NCI-H1105 treated with DMSO at 0.1 percent for 48 hours (cell line): Measurements from ENCODE around the gene MED20.

ENCODE experiments used
- DNase-seq: peaks from one replicate; lab custom pipeline; 2025; lab: John Stamatoyannopoulos, UW

The MED20 gene

GRCh38 chr6:41914343-41914742, 6.6 kb downstream of the MED20 start:
- no peak for DNase-seq

GRCh38 chr6:41909727-41910126, 11.2 kb downstream of the MED20 start:
- DNase-seq, result no peak

- no peak for DNase-seq
Measured at GRCh38 chr6:41901882-41902519, 18.9 kb downstream of the MED20 start.

GRCh38 chr6:41900861-41901260, 20.1 kb downstream of the MED20 start:
- DNase-seq, result no peak

GRCh38 chr6:41896281-41896680, 24.7 kb downstream of the MED20 start:
- no peak for DNase-seq

GRCh38 chr6:41895300-41896233, 25.4 kb downstream of the MED20 start, which contains the start of gene USP49:
TSS of gene USP49 (minus strand) at chr6:41895375. CDS start at chr6:41806983, 88,392 bp downstream.
- DNase-seq, result peak; percentile 95

- peak; percentile 55 for DNase-seq
Measured at GRCh38 chr6:41894366-41895299, 26.3 kb downstream of the MED20 start.

- DNase-seq, result no peak
Measured at GRCh38 chr6:41892921-41893564, 27.9 kb downstream of the MED20 start.

GRCh38 chr6:41887331-41887751, 33.6 kb downstream of the MED20 start:
- DNase-seq, result no peak

- no peak for DNase-seq
Measured at GRCh38 chr6:41885930-41886329, 35.0 kb downstream of the MED20 start.

- no peak for DNase-seq
Measured at GRCh38 chr6:41884957-41885356, 36.0 kb downstream of the MED20 start.

GRCh38 chr6:41881506-41881905, 39.4 kb downstream of the MED20 start:
- no peak for DNase-seq

- DNase-seq, result no peak
Measured at GRCh38 chr6:41878961-41879405, 42.0 kb downstream of the MED20 start.

- no peak for DNase-seq
Measured at GRCh38 chr6:41878246-41878645, 42.7 kb downstream of the MED20 start.

GRCh38 chr6:41877051-41877680, 43.8 kb downstream of the MED20 start:
- DNase-seq, result no peak

GRCh38 chr6:41874741-41875140, 46.2 kb downstream of the MED20 start:
- no peak for DNase-seq

- DNase-seq, result no peak
Measured at GRCh38 chr6:41872147-41872546, 48.8 kb downstream of the MED20 start.

- DNase-seq, result no peak
Measured at GRCh38 chr6:41871691-41872090, 49.2 kb downstream of the MED20 start.

GRCh38 chr6:41859356-41859755, 61.6 kb downstream of the MED20 start:
- no peak for DNase-seq

- no peak for DNase-seq
Measured at GRCh38 chr6:41858703-41859102, 62.2 kb downstream of the MED20 start.
